H1 (cell line): Measurements from ENCODE around the gene LAMC1. TPM values are rescaled to one million over a fixed set of nuclear protein-coding genes. Genes with fewer than 3 reads are reported as not detected.

ENCODE experiments used
- CTCF ChIA-PET: fragments of 300-600 bp; sonication (Branson Sonifier 250); formaldehyde crosslinking; loops from one replicate; lab custom pipeline; 2021; ENCODE audit not compliant: partially characterized antibody; lab: Charles Lee
- POLR2A ChIA-PET: fragments of 300-600 bp; sonication (Branson Sonifier 250); formaldehyde crosslinking; loops from one replicate; lab custom pipeline; 2021; ENCODE audit warnings: inconsistent platforms; ENCODE audit not compliant: partially characterized antibody; lab: Charles Lee
- DNase-seq, 2 experiments: peaks; one replicate each; pipeline versions ENCODE4 v3.0.0 to v3.0.0-alpha.2; 2010 to 2022; ENCODE audit warnings: low spot score in 2 of 2, low read depth in 1 of 2, mixed read lengths in 1 of 2
- FAIRE-seq: peaks from 2 replicates; lab custom pipeline; 2011; peaks lifted over from hg19 to GRCh38; lab: Jason Lieb, UNC
- H2AFZ ChIP-seq: 2 replicates; pipeline ENCODE4 v1.8.1; 2012; ENCODE audit warnings: low read length, inconsistent platforms
- H2AK5ac ChIP-seq: 2 replicates; pipeline ENCODE4 v1.6.1; 2013; ENCODE audit warnings: low read depth, low read length
- H2BK120ac ChIP-seq: replicated peaks from 2 replicates; pipeline ENCODE3; 2013; ENCODE audit warnings: low read depth, low read length, inconsistent platforms
- H2BK12ac ChIP-seq: 2 replicates; pipeline ENCODE4 v1.6.1; 2013; ENCODE audit warnings: low read depth, low read length
- H2BK15ac ChIP-seq: 2 replicates; pipeline ENCODE4 v1.6.1; 2013; ENCODE audit warnings: low read length
- H2BK20ac ChIP-seq: 2 replicates; pipeline ENCODE4 v1.6.1; 2013; ENCODE audit warnings: low read length
- H2BK5ac ChIP-seq: 2 replicates; pipeline ENCODE4 v1.6.1; 2013; ENCODE audit warnings: low read depth, low read length
- H3K14ac ChIP-seq: 2 replicates; pipeline ENCODE4 v1.6.1; 2013; ENCODE audit warnings: inconsistent platforms; ENCODE audit not compliant: insufficient read length
- H3K18ac ChIP-seq: 2 replicates; pipeline ENCODE4 v1.6.1; 2013; ENCODE audit warnings: low read length; ENCODE audit errors: extremely low read depth
- H3K23ac ChIP-seq: 2 replicates; pipeline ENCODE4 v1.6.1; 2013; ENCODE audit warnings: inconsistent platforms; ENCODE audit not compliant: insufficient read length
- H3K23me2 ChIP-seq: 2 replicates; pipeline ENCODE4 v1.6.1; 2013; ENCODE audit warnings: low read depth, low read length
- H3K27ac ChIP-seq: 2 replicates; pipeline ENCODE4 v1.6.1; 2011; ENCODE audit warnings: low read depth, low read length, inconsistent platforms
- H3K27me3 ChIP-seq, 4 experiments: replicated peaks in 1 of 4; 1 replicate in 1 of 4; 2 replicates in 3 of 4; pipeline versions ENCODE4 v1.6.1 to v1.8.1; 2011 to 2013; ENCODE audit warnings: low read length in 3 of 4, mild to moderate bottlenecking in 3 of 4, inconsistent platforms in 2 of 4, mixed read lengths in 2 of 4, moderate library complexity in 1 of 4; ENCODE audit not compliant: control insufficient read depth in 3 of 4, insufficient read depth in 3 of 4; ENCODE audit errors: extremely low read depth in 1 of 4
- H3K36me3 ChIP-seq, 4 experiments: 2 replicates each; pipeline versions ENCODE4 v1.6.1 to v1.8.1; 2011 to 2013; ENCODE audit warnings: mild to moderate bottlenecking in 4 of 4, low read length in 3 of 4, moderate library complexity in 2 of 4, control low read depth in 1 of 4, inconsistent platforms in 1 of 4; ENCODE audit not compliant: insufficient read depth in 4 of 4, control insufficient read depth in 2 of 4
- H3K4ac ChIP-seq: replicated peaks from 2 replicates; pipeline ENCODE3; 2013; ENCODE audit warnings: low read length, low read depth, mixed read lengths, inconsistent platforms; ENCODE audit not compliant: insufficient read length
- H3K4me1 ChIP-seq, 4 experiments: replicated peaks in 1 of 4; 1 replicate in 1 of 4; 2 replicates in 3 of 4; pipeline versions ENCODE4 v1.6.1 to v1.8.1; 2011 to 2013; ENCODE audit warnings: low read length in 3 of 4, inconsistent platforms in 2 of 4, mixed read lengths in 1 of 4; ENCODE audit not compliant: insufficient read depth in 4 of 4, control insufficient read depth in 3 of 4
- H3K4me2 ChIP-seq, 2 experiments: 2 replicates each; pipeline versions ENCODE4 v1.6.1 to v1.8.1; 2011 to 2013; ENCODE audit warnings: low read depth in 2 of 2, low read length in 2 of 2, control low read depth in 1 of 2, inconsistent platforms in 1 of 2, mild to moderate bottlenecking in 1 of 2; ENCODE audit not compliant: insufficient read depth in 1 of 2
- H3K4me3 ChIP-seq, 4 experiments: fragments of 200-600, 300-600 bp in 1 of 4; sonication (generic), shearing (Covaris generic), sonication (Bioruptor Twin) in 1 of 4; 2 replicates each; pipeline versions ENCODE4 v1.5.1 to v1.8.1; 2011 to 2016; ENCODE audit warnings: low read length in 4 of 4, low read depth in 3 of 4, control low read depth in 2 of 4, inconsistent platforms in 2 of 4, mild to moderate bottlenecking in 2 of 4, mixed read lengths in 1 of 4, moderate library complexity in 1 of 4; ENCODE audit not compliant: insufficient read depth in 2 of 4; ENCODE audit errors: extremely low read depth in 1 of 4
- H3K56ac ChIP-seq: replicated peaks from 2 replicates; pipeline ENCODE3; 2013; ENCODE audit warnings: low read depth, mild to moderate bottlenecking, mixed read lengths, low read length, inconsistent platforms; ENCODE audit not compliant: insufficient read length
- H3K79me1 ChIP-seq: 2 replicates; pipeline ENCODE4 v1.6.1; 2013; ENCODE audit warnings: low read depth, low read length, control low read depth
- H3K79me2 ChIP-seq, 2 experiments: 2 replicates each; pipeline versions ENCODE4 v1.6.1 to v1.8.1; 2012 to 2013; ENCODE audit warnings: low read length in 2 of 2, mild to moderate bottlenecking in 2 of 2, inconsistent platforms in 1 of 2; ENCODE audit not compliant: insufficient read depth in 2 of 2, control insufficient read depth in 1 of 2
- H3K9ac ChIP-seq, 4 experiments: replicated peaks in 1 of 4; 1 replicate in 1 of 4; 2 replicates in 3 of 4; pipeline versions ENCODE4 v1.6.1 to v1.8.1; 2011 to 2013; ENCODE audit warnings: low read depth in 3 of 4, low read length in 3 of 4, control low read depth in 2 of 4, mild to moderate bottlenecking in 2 of 4, moderate library complexity in 2 of 4, inconsistent platforms in 1 of 4; ENCODE audit errors: extremely low read depth in 1 of 4
- H3K9me3 ChIP-seq, 2 experiments: 2 replicates each; pipeline versions ENCODE4 v1.6.1 to v1.8.1; 2012 to 2013; ENCODE audit warnings: mild to moderate bottlenecking in 2 of 2, moderate library complexity in 2 of 2, control low read depth in 1 of 2, inconsistent platforms in 1 of 2, low read depth in 1 of 2, low read length in 1 of 2, mixed read lengths in 1 of 2; ENCODE audit not compliant: insufficient read depth in 2 of 2
- H4K20me1 ChIP-seq, 2 experiments: replicated peaks in 1 of 2; 2 replicates each; pipeline versions ENCODE3 to v1.8.1; 2011 to 2013; ENCODE audit warnings: inconsistent platforms in 2 of 2, low read length in 2 of 2, mild to moderate bottlenecking in 1 of 2; ENCODE audit not compliant: insufficient read depth in 2 of 2, control insufficient read depth in 1 of 2
- H4K5ac ChIP-seq: 2 replicates; pipeline ENCODE4 v1.6.1; 2013; ENCODE audit warnings: low read length, low read depth, mixed read lengths, inconsistent platforms; ENCODE audit not compliant: insufficient read length
- H4K8ac ChIP-seq: 2 replicates; pipeline ENCODE4 v1.8.0; 2013; ENCODE audit warnings: mild to moderate bottlenecking, moderate library complexity, low read length, inconsistent platforms; ENCODE audit not compliant: insufficient read depth; ENCODE audit errors: extremely low read depth
- H4K91ac ChIP-seq: replicated peaks from 2 replicates; pipeline ENCODE3; 2013; ENCODE audit warnings: low read length, mixed read lengths, inconsistent platforms; ENCODE audit not compliant: insufficient read length
- ATF3 ChIP-seq: IDR thresholded peaks from 2 replicates; pipeline ENCODE4 v1.6.1; 2011; ENCODE audit warnings: low read depth, mild to moderate bottlenecking, low read length; ENCODE audit not compliant: insufficient read depth
- BRCA1 ChIP-seq: IDR thresholded peaks from 2 replicates; pipeline ENCODE4 v1.6.1; 2012; ENCODE audit warnings: low read depth, low read length, improper control_type of control experiment
- CBX5 ChIP-seq: fragments of 300-800, 300-1000 bp; sonication (generic); IDR thresholded peaks from 2 replicates; pipeline ENCODE4 v1.7.1; 2016; ENCODE audit warnings: antibody characterized with exemption, low read length, low read depth
- CHD2 ChIP-seq: IDR thresholded peaks from 2 replicates; pipeline ENCODE4 v1.6.1; 2012; ENCODE audit warnings: low read length, improper control_type of control experiment
- EGR1 ChIP-seq: IDR thresholded peaks from 2 replicates; pipeline ENCODE4 v1.6.1; 2011; ENCODE audit warnings: low read depth, low read length, borderline replicate concordance
- KDM4A ChIP-seq: IDR thresholded peaks from one replicate; pipeline ENCODE4 v1.7.1; 2012; ENCODE audit warnings: low read depth, mild to moderate bottlenecking, moderate library complexity, low read length, inconsistent platforms; ENCODE audit not compliant: severe bottlenecking
- POLR2AphosphoS5 ChIP-seq: IDR thresholded peaks from 2 replicates; pipeline ENCODE4 v1.6.1; 2011; ENCODE audit warnings: low read depth, low read length
- RBBP5 ChIP-seq: IDR thresholded peaks from 2 replicates; pipeline ENCODE4 v1.7.1; 2012; ENCODE audit warnings: low read depth, mild to moderate bottlenecking, inconsistent platforms, low read length, moderate library complexity, borderline replicate concordance
- RNF2 ChIP-seq: fragments of 200-900, 300-1000 bp; sonication (generic); IDR thresholded peaks from 2 replicates; pipeline ENCODE4 v1.7.1; 2016; ENCODE audit warnings: borderline replicate concordance, low read depth, mild to moderate bottlenecking, antibody characterized with exemption, low read length; ENCODE audit not compliant: poor library complexity, severe bottlenecking; ENCODE audit errors: missing control alignments
- SIX5 ChIP-seq: IDR thresholded peaks from 2 replicates; pipeline ENCODE4 v1.6.1; 2011; ENCODE audit warnings: mild to moderate bottlenecking, low read depth, low read length
- SP2 ChIP-seq: IDR thresholded peaks from 2 replicates; pipeline ENCODE4 v1.6.1; 2012; ENCODE audit warnings: mild to moderate bottlenecking, low read length, inconsistent platforms
- SP4 ChIP-seq: IDR thresholded peaks from 2 replicates; pipeline ENCODE4 v1.6.1; 2012; ENCODE audit warnings: low read length, inconsistent platforms
- WGBS, 2 experiments: shearing (Covaris generic) in 1 of 2; methylation state at CpG; one replicate each; pipeline versions ENCODE4 v1.1.6 to v1.1.7; 2013 to 2015; ENCODE audit warnings: low lambda C conversion rate in 2 of 2, mixed read lengths in 2 of 2, inconsistent platforms in 1 of 2, low coverage in 1 of 2, missing lambda C conversion rate in 1 of 2; ENCODE audit not compliant: insufficient replicate concordance in 2 of 2, insufficient coverage in 1 of 2, insufficient read length in 1 of 2; ENCODE audit errors: extremely low coverage in 1 of 2, missing lambda C conversion rate in 1 of 2; 5-methylcytosine and 5-hydroxymethylcytosine counted together
- polyA plus RNA-seq, 7 experiments: library from polyadenylated mRNA; depleted of rRNA in 3 of 7; stranded (reverse) in 5 of 7; unstranded in 2 of 7; fragments of >200 nt in 5 of 7; fragments of 200-250 nt in 2 of 7; gene quantifications; 1 replicate in 5 of 7; 2 replicates in 1 of 7; 4 replicates in 1 of 7; pipeline versions ENCODE4 v1.2.1 to v1.2.3, GENCODE V29; 2011 to 2013; ENCODE audit warnings: missing spikeins in 2 of 7, mixed read lengths in 2 of 7
- total RNA-seq: library from RNA; stranded (reverse); fragmentation: NEBNext Ultra II Directional; extraction: Animal tissue kit (Norgen Biotek cat#: 25700); gene quantifications from 2 replicates; pipeline ENCODE4 v1.2.1, GENCODE V29; 2021

The LAMC1 gene
- total and polyA plus RNA-seq, 2 of the 8 experiments (the other 6 are each of a cell fraction or from before 2014, with no cell fraction given): 47.6 to 90.3 TPM

- no peak overlapping the region for H3K4ac ChIP-seq
- WGBS, 2 experiments: 94% methylated on average over 6 of the region's 6 CpGs; no CpG with 5 or more reads in 1 of the 2 experiments
- no peaks in the 10 kb centered on the region for H3K4me1 ChIP-seq
- H2BK20ac ChIP-seq: no peak overlapping the region
- no peak overlapping the region for H3K14ac ChIP-seq
- no peak overlapping the region for H3K23ac ChIP-seq
- no peak for TF ChIP-seq CBX5
- TF ChIP-seq SP4: no peak
- TF ChIP-seq POLR2AphosphoS5: no peak
- no peak for TF ChIP-seq BRCA1
- TF ChIP-seq SIX5: no peak
- TF ChIP-seq SP2: no peak
- TF ChIP-seq CHD2: no peak
- TF ChIP-seq RNF2: no peak
- TF ChIP-seq KDM4A: no peak
- no peak for TF ChIP-seq ATF3
- no peak for TF ChIP-seq EGR1
- no peak for TF ChIP-seq RBBP5
- peaks cover 0 to 34% of the 10 kb centered on the region in 2 experiments; a peak in 2 of 4 replicates for H3K79me2 ChIP-seq
- no peaks in the 10 kb centered on the region for H3K27me3 ChIP-seq
- no peak overlapping the region for H4K91ac ChIP-seq
- no peak for FAIRE-seq
- H4K8ac ChIP-seq: no peak overlapping the region
- no peak for DNase-seq
- no peaks in the 10 kb centered on the region for H3K23me2 ChIP-seq
- H3K4me2 ChIP-seq: no peak overlapping the region
- no peak overlapping the region for H3K18ac ChIP-seq
- no peaks in the 10 kb centered on the region for H3K9me3 ChIP-seq
- H3K9ac ChIP-seq: no peak overlapping the region
- H3K4me3 ChIP-seq: no peak overlapping the region
- CTCF ChIA-PET: interaction anchor here (0.9 kb wide), 1 partner anchor 29 kb away, joined by 4 read pairs; no protein-coding TSS in a partner anchor
- H3K36me3 ChIP-seq: no peaks in the 10 kb centered on the region
- POLR2A ChIA-PET: interaction anchor here (0.9 kb wide), 1 partner anchor 13 kb away, joined by 3 read pairs; no protein-coding TSS in a partner anchor
- H2BK120ac ChIP-seq: no peak overlapping the region
- H3K79me1 ChIP-seq: no peaks in the 10 kb centered on the region
- no peak overlapping the region for H3K56ac ChIP-seq
- no peak overlapping the region for H2AK5ac ChIP-seq
- peaks cover 0 to 2% of the 10 kb centered on the region in 2 experiments for H4K20me1 ChIP-seq
- H2BK15ac ChIP-seq: no peak overlapping the region
- no peak overlapping the region for H2BK5ac ChIP-seq
- no peak overlapping the region for H3K27ac ChIP-seq
- no peak overlapping the region for H4K5ac ChIP-seq
- H2AFZ ChIP-seq: no peak overlapping the region
- no peak overlapping the region for H2BK12ac ChIP-seq
These were observed 42.0 kb downstream of the LAMC1 start for GRCh38 chr1:183065168-183065706.
